ENCODE results near the gene DSCAML1.

The DSCAML1 gene

DNA sequence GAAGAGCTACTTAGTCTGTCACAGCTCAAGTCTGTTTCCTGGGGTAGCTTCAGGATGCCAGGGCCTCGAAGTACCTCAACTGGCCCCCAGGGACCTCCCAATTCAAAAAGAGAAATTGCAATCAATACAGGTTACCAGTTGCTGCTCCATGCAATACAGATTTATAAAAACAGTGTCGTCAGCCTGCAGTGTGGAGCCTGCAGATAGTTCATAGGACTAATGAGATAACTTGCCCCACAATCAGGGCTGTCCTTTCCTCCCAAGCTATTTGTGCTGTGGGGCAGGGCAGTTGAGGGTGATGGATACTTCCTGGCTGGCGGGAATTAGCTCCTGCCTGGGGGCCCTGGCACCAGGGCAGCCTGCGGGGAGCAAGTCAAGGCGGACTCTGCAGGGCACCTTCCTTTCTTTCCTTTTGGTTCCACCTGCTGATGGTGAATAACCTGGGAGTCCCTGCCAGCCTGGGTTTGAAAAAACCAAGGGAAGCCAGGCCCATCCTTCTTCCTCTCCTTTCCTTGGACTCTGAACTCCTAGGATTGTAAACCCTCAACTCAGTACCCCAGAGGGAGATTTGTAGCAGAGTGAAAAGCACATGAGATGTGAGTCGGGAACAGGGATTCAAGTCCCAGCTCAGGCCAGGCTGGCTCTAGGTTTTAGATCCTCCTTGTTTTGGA lies 252.8 kb downstream of the DSCAML1 start:
- DNase-seq = no peak

DNA sequence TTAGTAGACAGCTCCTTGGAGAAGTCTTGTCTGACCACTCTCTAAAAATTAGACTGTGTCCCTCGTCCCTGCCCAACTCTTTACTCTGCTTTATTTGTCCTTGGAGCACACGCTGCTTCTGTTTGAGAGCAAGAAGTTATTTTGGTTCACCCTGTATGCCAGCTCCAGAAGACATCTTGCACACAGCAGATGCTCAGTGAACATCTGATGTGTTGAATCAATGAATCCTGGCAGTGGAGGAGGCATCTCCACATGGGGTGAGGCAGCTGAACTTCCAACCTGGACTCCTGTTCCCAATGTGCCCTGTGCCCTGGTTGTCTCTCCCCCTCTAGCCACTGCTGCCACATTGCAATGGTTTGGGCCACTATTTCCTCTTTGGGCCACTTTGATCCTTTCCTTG lies 255.8 kb downstream of the DSCAML1 start:
- no peak for DNase-seq

DNA sequence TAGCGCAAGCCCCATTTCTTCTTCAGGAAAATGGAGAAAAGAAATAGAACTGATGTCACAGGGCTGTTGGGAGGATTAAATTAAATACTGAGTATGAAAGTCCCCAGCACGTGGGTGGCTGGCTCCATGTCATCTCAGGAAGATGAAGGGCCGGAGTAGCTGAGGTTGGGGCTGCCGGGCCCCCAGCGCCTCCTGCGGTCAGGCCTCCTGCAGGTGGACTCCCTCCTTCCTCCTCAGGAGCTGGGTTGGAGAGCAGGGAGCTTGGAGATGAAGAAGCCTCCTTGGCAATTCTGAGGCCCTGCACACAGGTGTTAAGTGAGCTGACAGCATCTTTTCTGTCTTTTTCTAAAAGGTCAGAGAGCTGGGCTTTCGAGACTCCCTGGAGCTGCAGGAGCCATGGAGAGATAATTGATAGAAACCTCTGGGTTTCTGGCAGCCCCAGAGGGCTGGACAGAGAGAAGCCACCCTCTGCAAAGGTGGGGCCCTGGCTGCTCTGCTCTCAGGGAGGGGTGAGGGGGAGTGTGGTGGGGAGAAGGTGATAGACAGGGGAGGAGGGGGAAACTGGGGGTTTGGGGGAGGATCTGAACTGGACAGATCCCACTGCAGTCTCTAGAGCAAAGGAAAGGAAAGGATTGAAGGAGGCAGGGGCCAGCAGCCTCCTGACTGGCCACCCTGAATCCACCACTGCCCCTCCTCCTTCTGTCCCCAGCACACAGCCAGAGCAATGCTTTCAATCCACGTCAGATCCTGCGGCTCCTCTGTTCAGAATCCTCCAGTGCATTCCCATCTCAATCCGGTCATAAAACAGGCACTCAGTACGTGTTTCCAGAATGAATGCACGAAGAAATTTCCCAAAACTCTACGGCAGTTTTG lies 258.5 kb downstream of the DSCAML1 start:
- DNase-seq = no peak

DNA sequence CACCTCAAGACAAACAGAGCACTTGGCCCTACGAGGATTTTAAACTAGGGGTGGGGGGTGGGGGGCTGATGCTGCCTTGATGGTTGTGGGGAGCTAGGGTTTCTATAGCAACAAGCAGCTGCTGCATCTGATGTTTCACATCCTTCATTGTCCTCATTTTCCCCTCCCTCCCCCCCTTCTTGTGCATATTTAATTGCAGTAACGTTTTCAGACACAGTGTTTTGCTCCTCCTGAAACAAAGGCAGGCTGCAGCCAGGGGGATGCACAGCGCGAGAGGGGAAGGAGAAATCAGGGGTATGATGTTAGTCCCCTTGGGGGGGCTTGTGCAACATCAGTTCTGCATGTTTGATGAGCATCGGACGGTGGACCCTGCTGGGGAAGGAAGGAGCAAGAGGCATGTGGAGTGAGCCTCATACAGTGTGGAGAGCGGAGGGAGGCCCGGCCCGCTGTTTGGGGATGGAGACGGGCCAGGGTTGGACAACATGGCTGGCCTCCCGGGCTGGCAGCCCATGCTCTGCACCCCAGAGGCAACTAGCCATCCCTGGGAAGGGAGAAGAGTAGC lies 261.1 kb downstream of the DSCAML1 start:
- peak; percentile 78 for DNase-seq

DNA sequence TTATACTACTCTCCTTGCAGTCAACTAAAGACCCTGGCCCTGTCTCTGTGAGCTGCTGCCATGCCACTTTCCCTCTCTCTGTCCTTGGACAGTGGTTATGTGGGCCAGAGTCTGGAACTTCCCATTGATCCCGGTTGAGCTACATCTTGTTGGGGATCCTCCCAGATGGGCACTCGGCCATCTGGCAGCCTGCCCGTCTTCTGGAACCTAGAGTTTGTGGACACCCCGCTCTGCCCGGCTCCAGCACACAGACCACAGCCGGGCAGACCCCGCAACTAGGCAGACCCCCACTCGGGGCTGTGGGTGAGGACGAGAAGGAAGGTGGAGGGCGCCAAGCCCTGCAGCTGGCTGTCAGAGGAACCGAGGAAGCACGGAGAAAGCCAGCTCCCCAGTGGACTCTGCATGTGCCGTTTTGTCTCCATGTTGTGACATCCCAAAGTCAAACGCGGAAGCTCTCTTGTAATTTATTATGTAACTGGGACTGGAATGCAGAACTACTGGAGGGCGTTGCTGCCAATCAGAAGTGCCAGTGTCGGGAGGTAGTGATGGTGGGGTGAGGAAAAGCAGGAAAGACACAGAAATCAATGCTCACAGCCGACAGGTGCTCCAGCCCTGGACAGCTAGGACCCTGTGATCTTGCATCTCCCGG lies 261.7 kb downstream of the DSCAML1 start:
- peak; percentile 77 for DNase-seq

DNA sequence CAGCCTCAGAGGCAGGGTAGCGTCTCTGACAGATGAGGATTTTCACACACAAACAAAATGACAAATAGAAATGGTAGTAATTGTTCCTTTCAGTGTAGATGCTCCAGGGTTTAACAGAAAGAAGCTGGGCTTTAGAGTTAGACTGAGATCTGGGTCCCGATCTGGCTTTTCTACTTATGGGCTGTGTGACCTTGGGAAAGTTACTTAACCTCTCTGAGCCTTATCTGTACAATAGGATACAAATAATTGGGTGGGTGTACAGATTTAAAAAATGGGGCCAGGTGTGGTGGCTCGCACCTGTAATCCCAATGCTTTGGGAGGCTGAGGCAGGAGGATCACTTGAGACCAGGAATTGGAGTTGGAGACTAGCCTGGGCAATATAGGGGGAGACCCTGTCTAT lies 264.4 kb downstream of the DSCAML1 start:
- DNase-seq = no peak

DNA sequence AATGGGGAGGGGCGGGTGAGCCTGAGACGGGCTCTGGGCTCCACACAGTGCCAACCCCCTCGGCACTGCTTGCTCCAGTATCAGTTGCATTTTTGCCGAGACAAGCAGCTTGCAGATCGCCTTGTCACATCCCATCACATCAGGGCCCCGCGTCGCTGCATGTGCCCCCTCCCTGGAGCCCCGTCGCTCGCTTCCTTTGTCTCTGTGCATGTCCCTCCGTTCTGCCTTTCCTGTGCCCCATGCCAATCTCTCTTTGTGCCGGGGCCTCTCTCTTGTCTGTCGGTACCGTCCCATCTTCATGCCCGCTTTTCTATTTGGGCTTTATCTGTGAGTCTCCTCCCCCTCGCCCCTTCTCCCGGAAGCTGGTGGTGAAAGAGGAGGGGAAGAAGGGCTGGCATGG lies 267.2 kb downstream of the DSCAML1 start:
- DNase-seq = no peak

DNA sequence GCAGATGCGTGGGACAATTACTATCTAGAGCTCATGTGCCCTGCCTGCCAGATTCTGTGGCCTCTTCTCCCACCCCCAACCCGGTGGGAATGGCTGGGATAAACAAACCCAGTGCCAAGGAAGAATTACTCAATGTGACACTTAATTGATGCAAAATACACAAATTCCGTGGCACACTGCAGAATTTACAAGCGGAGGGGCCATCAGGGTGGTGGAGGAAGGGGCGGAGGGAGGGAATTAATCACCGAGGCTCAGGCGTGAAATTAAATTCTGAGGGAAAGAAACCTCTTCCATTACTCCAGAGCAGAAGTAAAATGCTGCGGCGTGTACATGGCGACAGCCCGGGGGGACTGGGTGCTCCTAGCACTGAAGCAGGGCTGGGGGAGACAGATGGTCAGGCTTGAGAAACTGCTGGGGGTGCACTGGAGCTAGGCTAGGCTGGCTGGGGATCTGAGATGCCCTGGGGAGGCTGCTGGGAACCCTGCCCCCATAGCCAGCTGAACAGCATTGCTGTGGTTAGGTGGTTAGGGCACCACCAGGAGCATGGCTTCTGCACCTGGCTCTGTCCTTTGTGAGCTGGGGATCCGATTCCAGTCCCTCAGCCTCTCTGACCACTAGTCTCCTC lies 268.8 kb downstream of the DSCAML1 start:
- peak; percentile 64 for DNase-seq

DNA sequence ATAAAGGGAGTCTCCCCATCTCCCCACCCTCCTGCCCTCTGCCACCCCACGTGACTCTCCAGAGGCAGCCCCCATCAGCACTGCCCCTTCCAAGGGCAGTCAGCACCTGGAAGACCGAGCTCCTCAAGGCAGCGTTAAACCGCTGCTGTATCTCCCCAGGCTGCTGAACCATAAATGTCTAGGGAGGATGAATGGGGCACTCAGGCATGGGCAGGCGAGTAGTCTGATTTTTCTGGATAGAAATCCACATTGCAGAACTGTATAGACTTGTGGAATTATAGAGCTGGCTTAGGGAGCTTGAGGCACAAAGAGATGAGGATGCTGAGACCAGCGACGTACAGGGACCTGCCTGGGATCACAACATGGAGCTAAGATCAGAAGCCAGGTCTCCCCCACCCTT lies 269.7 kb downstream of the DSCAML1 start:
- no peak for DNase-seq

DNA sequence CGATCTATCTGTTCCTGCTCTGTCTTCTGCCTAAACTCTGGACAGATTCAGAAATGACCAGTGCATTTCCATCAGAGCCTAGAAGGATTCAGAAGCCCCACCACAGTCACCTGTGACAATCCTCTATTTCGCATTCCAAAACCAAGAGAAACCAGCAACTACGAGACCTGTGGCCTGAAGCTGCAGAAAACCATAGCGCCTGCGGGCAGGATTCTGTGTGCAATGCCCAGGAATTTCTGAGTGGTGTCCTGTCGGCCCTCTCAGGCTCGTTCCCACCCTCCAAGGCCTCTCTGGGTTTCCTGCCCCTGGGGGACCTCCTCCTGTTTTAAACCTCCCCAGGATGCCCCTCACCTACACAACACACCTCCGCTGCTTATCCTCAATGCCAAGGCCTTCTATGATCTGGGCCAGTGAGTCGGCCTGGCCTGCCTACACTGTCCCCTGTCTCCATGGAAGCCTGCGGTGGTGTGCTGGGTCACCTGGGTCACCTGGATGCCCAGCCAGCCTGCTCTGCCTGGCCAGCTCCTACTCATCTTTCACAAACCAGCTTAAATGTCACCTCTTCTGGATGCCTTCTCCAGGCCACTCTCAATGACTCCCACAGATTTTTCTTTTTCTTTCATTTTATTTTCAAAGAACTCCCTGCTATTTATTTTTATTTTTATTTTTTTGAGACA lies 271.0 kb downstream of the DSCAML1 start:
- no peak for DNase-seq

DNA sequence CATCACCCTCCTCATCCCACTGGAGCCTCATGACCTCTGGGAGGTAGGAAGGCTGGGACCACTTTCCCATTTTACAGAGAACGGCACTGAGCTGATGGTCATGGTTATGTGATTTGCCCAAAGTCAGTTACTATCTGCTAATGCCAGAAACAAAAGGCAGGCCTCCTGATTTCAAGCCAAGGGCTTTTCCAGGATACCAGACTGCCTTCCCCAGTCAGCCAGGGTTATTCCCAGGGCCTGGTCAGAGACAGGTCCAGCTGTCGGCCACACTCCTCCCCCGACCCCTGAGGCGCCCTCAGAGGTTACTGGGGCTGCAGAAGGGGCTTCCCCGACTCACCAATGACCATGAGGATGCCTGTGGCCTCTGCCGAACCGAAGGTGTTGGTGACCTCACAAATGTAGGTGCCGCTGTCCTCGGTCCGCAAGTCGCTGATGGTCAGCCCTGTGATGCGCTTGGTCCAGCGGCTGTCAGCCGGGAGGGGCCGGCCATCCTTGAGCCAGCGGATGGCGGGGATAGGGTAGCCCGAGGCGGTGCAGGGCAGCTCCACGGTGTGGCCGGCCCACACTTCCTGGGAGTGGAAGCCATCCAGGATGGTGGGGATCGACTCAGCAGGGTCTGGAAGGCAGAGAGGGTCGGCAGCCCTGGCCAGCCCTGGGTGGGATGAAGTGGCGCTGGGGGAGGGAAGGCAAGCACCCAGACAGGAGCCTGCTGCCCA lies 272.4 kb downstream of the DSCAML1 start:
- no peak for DNase-seq

DNA sequence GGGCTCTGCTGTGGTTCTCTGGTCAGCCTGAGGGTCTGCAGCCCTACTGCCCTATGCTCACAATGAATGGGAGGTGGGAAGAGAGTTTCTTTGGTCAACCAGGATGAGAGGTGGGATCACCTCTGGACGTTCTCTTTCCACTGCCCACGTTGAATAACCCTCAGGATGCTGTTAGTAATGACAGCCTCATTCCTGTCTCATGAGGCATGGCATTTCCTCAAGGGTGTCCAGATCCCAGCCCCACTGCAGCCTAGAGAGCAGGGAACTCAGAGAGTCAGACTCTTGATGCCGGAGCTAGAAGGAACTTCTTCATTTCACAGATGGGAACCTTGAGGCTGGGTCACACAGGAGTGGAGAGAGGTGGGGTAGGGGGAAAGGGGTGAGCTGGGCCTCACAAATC lies 273.3 kb downstream of the DSCAML1 start:
- no peak for DNase-seq

DNA sequence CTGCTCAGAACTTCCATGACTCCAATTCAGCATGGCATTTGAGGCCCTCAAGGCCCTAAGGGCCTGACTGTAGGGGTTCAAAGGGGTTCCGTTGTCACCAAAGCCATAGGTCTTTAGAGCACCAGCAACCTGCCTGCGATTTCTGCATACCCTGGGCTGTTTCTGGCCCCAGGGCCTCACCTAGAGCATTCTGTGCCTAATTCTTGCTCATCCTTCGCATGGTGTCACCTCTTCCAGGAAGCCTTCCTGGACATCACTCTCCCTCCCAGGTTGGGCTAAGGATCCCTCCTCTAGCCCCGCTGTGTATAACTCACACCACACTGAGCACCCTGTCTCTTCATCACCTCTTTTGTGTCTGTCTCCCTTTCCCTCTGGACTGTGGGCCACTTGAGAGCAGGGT lies 275.0 kb downstream of the DSCAML1 start:
- no peak for DNase-seq

DNA sequence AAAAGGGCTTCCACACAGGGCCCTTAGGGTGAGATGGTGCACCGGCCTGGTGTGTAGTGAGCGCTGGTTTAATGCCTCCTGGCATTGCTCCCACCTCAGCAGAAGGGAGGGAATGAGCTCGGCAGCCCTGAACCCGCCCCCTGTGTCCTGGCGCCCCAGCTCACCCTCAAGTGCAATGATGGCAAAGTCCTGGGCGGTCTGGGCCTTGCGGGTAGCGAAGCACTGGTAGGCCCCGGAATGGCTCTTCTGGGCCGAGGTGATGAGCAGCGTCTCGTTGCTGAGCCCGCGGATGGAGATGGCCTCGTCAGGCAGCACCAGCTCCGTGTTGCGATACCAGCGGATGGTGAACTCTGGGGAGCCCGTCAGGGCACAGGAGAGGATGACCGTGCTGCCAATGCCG lies 276.1 kb downstream of the DSCAML1 start:
- no peak for DNase-seq

DNA sequence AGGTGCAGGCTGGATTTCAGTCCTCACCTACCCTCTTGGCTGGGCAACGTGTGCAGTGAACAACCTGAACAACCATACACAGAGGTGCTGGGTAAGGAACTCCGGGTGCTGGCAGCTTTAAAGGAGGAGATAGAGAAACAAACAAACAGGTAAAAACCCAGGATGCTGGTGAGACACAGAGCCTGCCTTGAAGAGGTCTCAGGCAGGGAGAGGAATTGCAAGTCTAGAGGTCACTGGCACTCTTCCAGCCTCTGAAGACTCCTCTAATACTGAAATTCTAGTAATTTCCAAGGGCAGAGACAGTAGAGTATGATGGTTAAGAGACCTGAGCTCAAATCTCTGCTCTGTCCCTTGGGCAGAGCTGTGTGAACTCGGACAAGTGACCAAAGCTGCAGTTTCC lies 276.8 kb downstream of the DSCAML1 start:
- DNase-seq = no peak

DNA sequence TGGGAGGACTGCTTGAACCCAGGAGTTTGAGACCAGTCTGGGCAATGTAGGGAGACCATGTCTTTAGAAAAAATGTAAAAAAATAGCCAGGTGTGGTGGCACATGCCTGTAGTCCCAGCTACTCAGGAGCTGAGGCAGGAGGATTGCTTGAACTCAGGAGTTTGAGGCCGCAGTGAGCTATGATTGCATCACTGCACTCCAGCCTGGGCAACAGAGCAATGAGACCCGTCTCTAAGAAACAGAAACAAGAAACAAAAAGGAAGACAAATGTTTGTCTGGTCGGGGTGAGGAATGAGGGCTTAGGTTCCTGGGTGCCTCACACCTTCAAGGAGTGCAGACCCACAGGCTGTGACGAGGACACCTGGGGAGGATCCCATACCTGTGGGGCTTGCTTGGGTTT lies 277.4 kb downstream of the DSCAML1 start:
- DNase-seq = no peak

DNA sequence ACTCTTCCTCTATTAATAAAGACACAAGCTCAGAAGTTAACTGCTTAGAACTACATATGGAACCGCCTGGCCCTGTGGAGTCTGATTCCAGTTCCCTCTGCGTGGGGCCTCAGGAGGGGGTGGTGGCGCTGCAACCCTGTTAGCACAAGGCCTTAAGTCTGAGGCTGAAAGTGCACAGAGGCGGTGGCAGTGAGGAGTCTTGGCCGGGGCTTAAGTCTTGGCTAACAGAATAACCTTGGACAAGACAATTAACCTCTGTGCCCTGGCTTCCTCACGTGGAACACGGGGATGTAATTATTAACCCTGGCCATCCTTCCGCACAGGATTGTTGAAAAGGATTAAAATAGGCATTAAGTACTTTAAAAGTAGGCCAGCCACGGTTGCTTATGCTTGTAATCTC lies 277.8 kb downstream of the DSCAML1 start:
- DNase-seq = no peak

DNA sequence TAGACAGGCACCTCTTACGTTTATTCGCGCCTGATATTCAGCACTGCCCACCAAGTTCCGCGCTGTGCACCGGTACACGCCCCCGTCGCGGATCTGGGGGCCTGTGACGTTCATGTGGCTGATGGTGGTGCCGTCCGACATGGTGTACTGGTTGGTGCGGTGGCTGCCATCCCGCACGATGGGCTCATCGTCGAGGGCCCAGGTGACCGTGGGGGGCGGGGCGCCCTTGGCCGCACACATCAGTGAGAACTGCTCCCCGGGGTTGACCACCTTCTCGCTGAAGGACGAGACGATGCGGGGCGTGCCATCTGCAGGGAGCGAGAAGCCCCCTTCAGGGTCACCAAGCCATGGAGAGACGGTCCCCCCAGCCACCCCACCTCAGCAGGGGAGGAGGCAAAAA lies 278.6 kb downstream of the DSCAML1 start:
- DNase-seq = no peak

DNA sequence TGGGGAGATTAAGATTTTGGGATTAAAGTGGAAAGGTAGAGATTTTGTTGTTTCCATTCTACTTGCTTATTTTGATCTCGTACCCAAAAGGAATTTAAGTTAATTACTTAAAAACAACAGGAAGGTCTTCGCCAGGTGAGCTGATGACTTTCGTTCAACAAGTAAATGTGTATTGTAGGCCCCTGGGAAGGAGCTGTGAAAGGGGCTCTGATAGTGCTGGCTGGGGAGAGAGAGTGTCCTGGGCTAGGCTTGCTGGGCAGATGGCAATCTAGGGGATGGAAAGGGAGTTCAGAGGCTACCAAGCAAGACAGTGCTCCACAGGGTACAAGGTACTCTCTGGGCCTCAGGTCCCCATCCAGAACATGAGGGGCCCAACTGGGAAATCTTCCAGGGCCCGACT lies 279.9 kb downstream of the DSCAML1 start:
- DNase-seq = no peak

DNA sequence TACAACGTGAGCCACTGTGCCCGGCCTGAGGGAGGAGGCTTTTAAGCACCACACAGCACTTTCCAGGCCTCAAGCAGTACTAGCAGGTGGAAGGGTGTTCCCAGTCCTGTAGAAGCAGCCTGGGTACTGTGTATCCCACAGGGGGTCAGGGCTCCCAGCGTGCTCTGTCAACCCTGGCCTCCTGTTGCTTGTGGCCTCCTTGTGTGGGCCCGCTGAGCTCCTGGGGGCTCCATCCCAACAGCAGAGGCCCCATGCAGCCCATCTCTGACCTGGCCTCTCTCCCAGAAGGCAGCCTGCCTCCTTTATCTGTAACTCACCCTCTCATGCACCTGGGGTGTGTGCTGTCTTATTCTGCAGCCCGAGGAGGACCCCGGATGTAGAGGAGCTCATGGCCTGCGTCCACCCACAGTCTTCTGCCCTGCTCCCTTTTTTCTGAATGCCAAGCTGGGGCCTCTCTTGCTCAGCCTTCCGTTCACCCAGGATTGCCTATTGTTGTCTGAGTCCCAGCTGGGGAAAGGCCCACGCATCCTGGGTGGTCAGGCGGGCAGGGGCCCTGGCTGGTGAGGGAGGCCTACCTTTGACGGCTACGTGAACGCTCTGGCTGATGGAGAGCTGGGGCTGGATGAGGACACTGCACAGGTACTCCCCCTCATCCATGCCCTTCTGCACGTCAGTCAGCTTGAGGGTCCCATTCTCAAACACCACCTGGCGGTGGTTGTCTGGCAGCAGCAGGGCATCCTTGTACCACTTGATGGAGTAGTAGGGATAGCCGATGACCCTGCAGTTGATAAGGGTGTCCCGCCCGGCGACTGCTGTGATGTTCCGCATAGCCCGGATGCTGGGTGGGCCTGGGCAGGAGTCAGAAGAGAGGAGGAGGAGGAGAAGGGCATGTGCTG lies 280.9 kb downstream of the DSCAML1 start:
- DNase-seq = no peak

DNA sequence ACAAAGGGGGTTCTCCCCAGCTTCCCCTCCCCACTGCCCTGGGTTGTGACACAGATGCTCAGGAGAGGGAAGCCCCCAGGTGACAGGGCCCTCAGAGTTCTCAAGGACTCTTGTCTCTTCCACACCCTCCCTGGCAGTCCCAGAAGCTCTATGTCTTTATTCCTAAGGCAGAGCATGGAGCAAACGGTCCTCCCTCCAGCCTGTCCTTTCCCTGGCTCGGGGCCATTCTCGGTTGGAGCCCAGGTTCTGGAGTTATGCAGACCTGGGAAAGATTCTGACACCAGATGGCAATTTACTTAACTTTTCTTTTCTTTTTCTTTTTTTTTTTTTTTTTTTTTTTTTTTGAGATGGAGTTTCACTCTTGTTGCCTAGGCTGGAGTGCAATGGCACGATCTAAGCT lies 282.8 kb downstream of the DSCAML1 start:
- DNase-seq = no peak

All from COR-L47 (cell line).